GM12875 (cell line): ENCODE measurements around the gene ITGB5.

Source experiments
- H3K4me3 ChIP-seq: one replicate; pipeline ENCODE4 v1.5.1; 2011; ENCODE audit warnings: low read depth, low read length, control low read depth
- TF ChIP-seq, protein P1 (sequence below): IDR thresholded peaks from 2 replicates; pipeline ENCODE4 v1.5.1; 2011; ENCODE audit warnings: low read depth, mild to moderate bottlenecking, control low read depth, inconsistent platforms, low read length, moderate library complexity, borderline replicate concordance; ENCODE audit not compliant: insufficient read depth

The ITGB5 gene, protein sequence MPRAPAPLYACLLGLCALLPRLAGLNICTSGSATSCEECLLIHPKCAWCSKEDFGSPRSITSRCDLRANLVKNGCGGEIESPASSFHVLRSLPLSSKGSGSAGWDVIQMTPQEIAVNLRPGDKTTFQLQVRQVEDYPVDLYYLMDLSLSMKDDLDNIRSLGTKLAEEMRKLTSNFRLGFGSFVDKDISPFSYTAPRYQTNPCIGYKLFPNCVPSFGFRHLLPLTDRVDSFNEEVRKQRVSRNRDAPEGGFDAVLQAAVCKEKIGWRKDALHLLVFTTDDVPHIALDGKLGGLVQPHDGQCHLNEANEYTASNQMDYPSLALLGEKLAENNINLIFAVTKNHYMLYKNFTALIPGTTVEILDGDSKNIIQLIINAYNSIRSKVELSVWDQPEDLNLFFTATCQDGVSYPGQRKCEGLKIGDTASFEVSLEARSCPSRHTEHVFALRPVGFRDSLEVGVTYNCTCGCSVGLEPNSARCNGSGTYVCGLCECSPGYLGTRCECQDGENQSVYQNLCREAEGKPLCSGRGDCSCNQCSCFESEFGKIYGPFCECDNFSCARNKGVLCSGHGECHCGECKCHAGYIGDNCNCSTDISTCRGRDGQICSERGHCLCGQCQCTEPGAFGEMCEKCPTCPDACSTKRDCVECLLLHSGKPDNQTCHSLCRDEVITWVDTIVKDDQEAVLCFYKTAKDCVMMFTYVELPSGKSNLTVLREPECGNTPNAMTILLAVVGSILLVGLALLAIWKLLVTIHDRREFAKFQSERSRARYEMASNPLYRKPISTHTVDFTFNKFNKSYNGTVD

DNA sequence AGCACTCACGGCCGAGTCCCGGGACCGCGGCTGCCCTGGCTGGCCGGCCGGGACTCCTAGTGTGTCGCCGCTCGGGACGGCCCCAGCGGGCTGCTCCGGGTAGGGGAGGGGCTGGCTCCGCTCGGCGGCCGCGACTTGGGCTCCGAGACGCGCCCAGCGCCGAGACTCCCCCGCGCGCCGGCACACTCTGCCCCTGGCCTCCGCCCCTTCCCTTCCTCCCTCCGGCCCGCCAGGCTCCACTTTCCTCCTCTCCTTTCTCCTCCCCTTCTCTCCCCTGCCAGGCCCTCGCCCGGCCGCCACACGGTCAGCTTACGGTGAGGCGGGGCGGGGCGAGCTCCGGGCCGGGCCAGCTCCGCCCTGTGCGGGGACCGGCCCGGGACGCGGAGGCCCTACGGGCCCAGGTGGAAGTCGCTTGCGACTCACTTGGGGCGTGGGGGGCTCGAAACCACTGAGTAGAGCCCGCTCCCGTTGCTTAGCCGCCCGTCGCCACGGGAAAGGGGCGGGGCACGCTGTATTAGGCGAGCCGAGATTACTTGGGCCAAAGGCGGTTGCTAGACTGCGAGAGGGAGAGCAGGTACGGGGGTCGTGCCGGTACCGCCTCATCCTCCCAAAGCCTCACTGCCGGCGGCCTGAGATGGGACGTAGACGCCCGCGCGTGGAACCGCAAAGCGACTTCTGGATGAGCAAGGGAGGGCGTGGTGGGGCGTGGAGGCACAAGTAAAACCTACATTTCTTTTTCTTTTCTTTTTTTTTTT lies at the start of gene ITGB5:
ITGB5 (minus strand) TSS at position 189 of the 755 bp plus-strand sequence. CDS start 365 bp downstream, outside the sequence.
- H3K4me3 ChIP-seq, result peak within 1 kb of the TSS; percentile 49
- TF ChIP-seq, protein P1, sequence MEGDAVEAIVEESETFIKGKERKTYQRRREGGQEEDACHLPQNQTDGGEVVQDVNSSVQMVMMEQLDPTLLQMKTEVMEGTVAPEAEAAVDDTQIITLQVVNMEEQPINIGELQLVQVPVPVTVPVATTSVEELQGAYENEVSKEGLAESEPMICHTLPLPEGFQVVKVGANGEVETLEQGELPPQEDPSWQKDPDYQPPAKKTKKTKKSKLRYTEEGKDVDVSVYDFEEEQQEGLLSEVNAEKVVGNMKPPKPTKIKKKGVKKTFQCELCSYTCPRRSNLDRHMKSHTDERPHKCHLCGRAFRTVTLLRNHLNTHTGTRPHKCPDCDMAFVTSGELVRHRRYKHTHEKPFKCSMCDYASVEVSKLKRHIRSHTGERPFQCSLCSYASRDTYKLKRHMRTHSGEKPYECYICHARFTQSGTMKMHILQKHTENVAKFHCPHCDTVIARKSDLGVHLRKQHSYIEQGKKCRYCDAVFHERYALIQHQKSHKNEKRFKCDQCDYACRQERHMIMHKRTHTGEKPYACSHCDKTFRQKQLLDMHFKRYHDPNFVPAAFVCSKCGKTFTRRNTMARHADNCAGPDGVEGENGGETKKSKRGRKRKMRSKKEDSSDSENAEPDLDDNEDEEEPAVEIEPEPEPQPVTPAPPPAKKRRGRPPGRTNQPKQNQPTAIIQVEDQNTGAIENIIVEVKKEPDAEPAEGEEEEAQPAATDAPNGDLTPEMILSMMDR, result no peak

DNA sequence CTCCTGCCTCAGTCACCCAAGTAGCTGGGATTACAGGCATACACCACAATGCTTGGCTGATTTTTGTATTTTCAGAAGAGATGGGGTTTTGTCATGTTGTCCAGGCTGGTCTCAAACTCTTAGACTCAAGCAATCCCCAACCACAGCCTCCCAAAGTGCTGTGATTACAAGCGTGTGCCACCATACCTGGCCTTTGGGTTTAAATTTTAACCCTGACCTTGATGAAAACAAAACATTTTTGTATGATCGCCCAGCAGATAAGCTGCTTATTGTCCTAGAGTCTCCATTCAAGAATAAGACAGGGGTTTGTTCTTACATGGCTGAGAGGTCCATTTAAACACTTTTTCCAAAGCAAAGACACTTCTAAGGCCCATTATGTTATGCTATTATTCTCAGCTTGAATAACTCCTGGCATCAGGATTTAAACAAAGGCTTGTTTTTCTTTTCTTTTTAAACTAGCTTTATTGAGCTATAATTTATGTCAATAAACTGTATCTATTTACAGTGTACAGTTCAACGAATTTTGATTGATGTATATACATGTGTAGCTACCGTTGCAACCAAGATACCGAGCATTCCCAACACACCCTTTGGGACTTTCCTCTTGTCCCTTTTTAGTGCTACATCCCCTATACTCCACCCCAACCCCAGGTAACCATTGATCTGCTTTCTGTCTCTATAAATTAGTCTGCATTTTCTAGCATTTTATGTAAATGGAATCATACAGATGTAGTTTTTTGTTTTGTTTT lies 48.8 kb upstream of the ITGB5 start:
- TF ChIP-seq, protein P1, result no peak
- H3K4me3 ChIP-seq, result no peak overlapping the region

DNA sequence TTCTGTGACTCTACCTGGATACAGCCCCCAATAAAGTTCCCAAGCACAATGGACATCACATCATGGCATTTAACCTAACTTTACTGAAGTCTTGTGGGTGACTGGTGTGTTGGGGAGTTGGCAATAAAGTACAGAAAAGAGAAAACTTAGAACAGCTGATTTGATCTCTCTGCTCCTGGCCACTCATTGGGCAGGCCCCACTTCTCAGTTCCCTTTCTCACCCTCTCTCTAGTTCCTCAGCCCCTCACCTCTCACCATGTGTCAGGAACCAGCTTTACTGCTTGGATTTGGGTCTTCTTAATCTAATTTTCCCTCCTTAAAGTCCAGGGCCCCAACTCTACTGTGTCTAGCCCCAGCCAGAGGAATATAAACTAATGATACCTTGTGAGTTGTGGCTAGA lies 48.1 kb upstream of the ITGB5 start:
- H3K4me3 ChIP-seq, result no peak overlapping the region
- TF ChIP-seq, protein P1, result no peak

DNA sequence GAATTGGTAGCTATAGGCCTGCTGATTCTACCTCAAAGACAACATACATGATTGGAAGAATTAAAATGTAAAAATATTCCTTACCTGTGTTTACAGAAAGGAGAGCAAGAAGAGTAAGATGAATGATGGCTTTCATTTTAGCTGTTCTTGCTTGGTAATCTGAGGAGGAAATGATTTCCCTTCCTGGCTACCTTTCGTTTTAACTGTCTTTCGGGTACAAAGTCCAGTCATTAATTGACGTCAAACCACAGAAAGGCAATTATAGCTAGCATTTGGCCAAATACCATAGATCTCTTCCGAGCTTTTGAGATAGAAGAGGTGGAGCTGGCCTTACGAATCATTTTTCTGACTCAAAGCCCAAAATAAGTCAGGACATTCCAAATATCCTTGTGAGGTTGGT lies 47.4 kb upstream of the ITGB5 start, which contains the start of gene MUC13:
MUC13 (minus strand) TSS at position 175 of the 400 bp plus-strand sequence; CDS start at position 136, 39 bp downstream.
- no peak within 1 kb of the TSS for H3K4me3 ChIP-seq
- TF ChIP-seq, protein P1, result no peak

DNA sequence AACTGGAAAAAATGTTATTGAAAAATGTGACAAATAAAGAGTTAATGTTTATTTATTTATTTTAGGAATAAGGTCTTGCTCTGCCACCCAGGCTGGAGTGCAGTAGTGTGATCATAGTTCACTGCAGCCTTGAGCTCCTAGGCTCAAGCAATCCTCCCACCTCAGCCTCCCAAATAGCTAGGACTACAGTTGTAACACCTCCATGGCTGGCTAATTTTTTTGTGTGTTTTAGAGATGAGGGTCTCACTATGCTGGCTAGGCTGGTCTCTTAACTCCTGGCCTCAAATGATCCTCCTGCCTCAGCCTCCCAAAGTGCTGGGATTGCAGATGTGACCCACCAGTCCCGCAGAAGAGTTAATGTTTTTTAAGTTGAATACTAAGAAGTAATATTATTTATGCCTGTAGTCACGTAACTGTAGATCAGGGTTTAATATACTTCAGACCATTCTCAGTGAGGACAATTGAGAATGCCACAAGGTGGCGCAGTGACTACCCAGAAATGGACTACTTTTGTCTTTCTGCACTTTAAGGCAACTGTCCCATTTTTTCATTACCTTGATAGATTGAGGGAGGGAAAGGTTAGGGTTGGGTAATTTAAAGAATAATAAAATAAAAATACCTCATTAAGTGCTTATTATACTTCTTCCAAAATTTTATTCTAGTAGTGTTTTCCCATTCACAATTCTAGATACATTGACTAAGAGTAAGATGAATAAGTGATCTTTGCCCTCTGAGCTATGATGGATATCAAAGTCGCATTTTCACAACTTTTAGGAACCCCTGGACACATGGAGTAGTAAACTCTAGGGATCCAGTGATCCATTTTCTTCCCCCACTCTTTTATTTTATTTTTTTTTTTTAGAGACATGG lies 41.4 kb upstream of the ITGB5 start:
- TF ChIP-seq, protein P1, result peak; percentile 64; the same call in 1 of the 2 replicates
- H3K4me3 ChIP-seq, result no peak overlapping the region

DNA sequence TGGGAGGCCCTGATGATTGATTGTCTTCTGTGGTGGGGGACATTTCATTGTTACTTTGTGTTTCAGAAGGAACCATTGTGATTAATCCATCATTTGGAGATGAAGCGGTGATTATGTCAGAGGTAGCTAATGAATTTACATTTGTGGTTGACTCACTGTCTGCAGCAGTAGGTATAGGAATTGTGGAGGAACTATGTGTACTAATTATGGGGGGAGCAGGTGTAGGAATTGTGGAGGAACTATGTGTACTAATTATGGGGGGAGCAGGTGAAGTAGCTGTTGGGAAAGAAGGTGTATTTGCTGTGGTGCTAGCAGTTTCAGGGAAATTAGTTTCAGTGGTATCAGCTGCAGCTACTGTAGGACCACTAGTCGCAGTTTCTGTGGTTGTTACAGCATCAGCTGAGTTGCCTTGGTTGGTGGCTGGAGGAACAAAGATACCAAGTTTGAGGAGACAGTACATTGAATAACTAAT lies 40.4 kb upstream of the ITGB5 start:
- TF ChIP-seq, protein P1, result no peak
- no peak overlapping the region for H3K4me3 ChIP-seq
